ENCODE results near the gene TSPAN18. TPM values are rescaled to one million over a fixed set of nuclear protein-coding genes. Genes with fewer than 3 reads are reported as not detected.

TSPAN18 gene
- total RNA-seq, 1 donor from 2014 or later = 38.4 TPM

- Histone ChIP-seq H3K27me3 (ENCODE audit: low read depth) (no peaks in the 10 kb centered on the region), H3K27ac (no peak overlapping the region), H3K4me1 (peaks cover 10% of the 10 kb centered on the region), H3K36me3 (no peaks in the 10 kb centered on the region), H3K9me3 (no peaks in the 10 kb centered on the region), H3K4me3 (no peak overlapping the region)
- ATAC-seq (no peak), DNase-seq (no peak)
- no peak for TF ChIP-seq CTCF (IDR thresholded peaks at IDR 0.05)
- intact Hi-C loops (cut with DNase I) = no loop called here
These were observed 136.5 kb downstream of the TSPAN18 start for GRCh38 chr11:44863231-44863630.

GRCh38 chr11:44865866-44866272 lies 139.1 kb downstream of the TSPAN18 start:
- intact Hi-C loops (cut with DNase I) = no loop called here
- Histone ChIP-seq H3K4me1 (peaks cover 10% of the 10 kb centered on the region), H3K27ac (no peak overlapping the region), H3K4me3 (no peak overlapping the region), H3K36me3 (no peaks in the 10 kb centered on the region), H3K27me3 (ENCODE audit: low read depth) (no peaks in the 10 kb centered on the region), H3K9me3 (no peaks in the 10 kb centered on the region)
- ATAC-seq (no peak), DNase-seq (no peak)
- no peak for TF ChIP-seq CTCF (IDR thresholded peaks at IDR 0.05)

GRCh38 chr11:44866286-44866685 lies 139.5 kb downstream of the TSPAN18 start:
- no peaks in the 10 kb centered on the region for H3K9me3 ChIP-seq
- H3K36me3 ChIP-seq = no peaks in the 10 kb centered on the region
- no peak for DNase-seq
- no peak for ATAC-seq
- TF ChIP-seq CTCF (IDR thresholded peaks at IDR 0.05) = no peak
- peaks cover 10% of the 10 kb centered on the region for H3K4me1 ChIP-seq
- intact Hi-C loops (cut with DNase I) = no loop called here
- no peak overlapping the region for H3K27ac ChIP-seq
- H3K27me3 ChIP-seq (ENCODE audit: low read depth) = no peaks in the 10 kb centered on the region
- H3K4me3 ChIP-seq = no peak overlapping the region

- Histone ChIP-seq H3K36me3 (no peaks in the 10 kb centered on the region), H3K27ac (no peak overlapping the region), H3K4me1 (no peaks in the 10 kb centered on the region), H3K4me3 (no peak overlapping the region), H3K9me3 (no peaks in the 10 kb centered on the region), H3K27me3 (ENCODE audit: low read depth) (no peaks in the 10 kb centered on the region)
- DNase-seq (no peak), ATAC-seq (no peak)
- intact Hi-C loops (cut with DNase I) = no loop called here
- TF ChIP-seq CTCF (IDR thresholded peaks at IDR 0.05) = no peak
These were observed 141.3 kb downstream of the TSPAN18 start for GRCh38 chr11:44868021-44868420.

GRCh38 chr11:44868455-44869421 lies 142.0 kb downstream of the TSPAN18 start:
- no peak for ATAC-seq

More at GRCh38 chr11:44868455-44869421, 142.0 kb downstream of the TSPAN18 start:
- H3K4me1 ChIP-seq = no peaks in the 10 kb centered on the region
- no peaks in the 10 kb centered on the region for H3K36me3 ChIP-seq
- no peak for TF ChIP-seq CTCF (IDR thresholded peaks at IDR 0.05)
- H3K4me3 ChIP-seq = no peak overlapping the region
- no peaks in the 10 kb centered on the region for H3K27me3 ChIP-seq (ENCODE audit: low read depth)
- DNase-seq = no peak
- H3K9me3 ChIP-seq = no peaks in the 10 kb centered on the region
- intact Hi-C loops (cut with DNase I) = no loop called here
- no peak overlapping the region for H3K27ac ChIP-seq

Measured in lower lobe of right lung (tissue), 2 donors.